ENCODE results near the gene WWOX. TPM values are rescaled to one million over a fixed set of nuclear protein-coding genes. Genes with fewer than 3 reads are reported as not detected.

WWOX gene
- total RNA-seq, 1 donor from 2014 or later = 43.2 TPM

DNA sequence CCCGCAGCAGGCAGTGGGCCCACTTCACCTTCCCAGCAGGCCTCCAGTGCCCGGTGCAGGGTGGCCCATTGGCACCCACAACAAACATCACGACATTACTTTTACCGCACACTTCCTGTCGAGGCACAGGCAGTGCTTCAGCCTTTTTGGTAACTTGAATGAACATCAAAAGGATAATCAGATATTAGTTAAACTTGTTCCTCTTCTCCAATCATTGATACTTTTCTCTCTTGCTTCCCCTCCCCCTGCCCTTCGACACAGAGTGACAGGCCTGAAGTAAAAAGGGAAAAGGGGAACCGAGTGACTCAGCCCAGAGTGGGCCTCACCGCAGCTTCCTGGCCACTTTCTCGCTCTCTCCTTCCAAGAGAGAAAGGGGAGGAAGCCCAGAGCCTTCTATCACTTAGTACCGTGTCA lies 994.1 kb downstream of the WWOX start:
- DNase-seq (ENCODE audit: low spot score, unreplicated experiment) = no peak
- H3K27ac Mint-ChIP-seq = no peak overlapping the region
- H3K36me3 Mint-ChIP-seq (ENCODE audit: insufficient read depth) = no peaks in the 10 kb centered on the region
- TF ChIP-seq, protein P1, sequence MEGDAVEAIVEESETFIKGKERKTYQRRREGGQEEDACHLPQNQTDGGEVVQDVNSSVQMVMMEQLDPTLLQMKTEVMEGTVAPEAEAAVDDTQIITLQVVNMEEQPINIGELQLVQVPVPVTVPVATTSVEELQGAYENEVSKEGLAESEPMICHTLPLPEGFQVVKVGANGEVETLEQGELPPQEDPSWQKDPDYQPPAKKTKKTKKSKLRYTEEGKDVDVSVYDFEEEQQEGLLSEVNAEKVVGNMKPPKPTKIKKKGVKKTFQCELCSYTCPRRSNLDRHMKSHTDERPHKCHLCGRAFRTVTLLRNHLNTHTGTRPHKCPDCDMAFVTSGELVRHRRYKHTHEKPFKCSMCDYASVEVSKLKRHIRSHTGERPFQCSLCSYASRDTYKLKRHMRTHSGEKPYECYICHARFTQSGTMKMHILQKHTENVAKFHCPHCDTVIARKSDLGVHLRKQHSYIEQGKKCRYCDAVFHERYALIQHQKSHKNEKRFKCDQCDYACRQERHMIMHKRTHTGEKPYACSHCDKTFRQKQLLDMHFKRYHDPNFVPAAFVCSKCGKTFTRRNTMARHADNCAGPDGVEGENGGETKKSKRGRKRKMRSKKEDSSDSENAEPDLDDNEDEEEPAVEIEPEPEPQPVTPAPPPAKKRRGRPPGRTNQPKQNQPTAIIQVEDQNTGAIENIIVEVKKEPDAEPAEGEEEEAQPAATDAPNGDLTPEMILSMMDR (IDR thresholded peaks at IDR 0.05; ENCODE audit: unreplicated experiment) = no peak
- H3K9me3 Mint-ChIP-seq (ENCODE audit: low read depth) = peaks cover 5% of the 10 kb centered on the region
- no peaks in the 10 kb centered on the region for H3K4me1 Mint-ChIP-seq (ENCODE audit: low read depth)
- H3K27me3 Mint-ChIP-seq = peaks cover 12% of the 10 kb centered on the region
- no peak overlapping the region for H3K4me3 Mint-ChIP-seq (ENCODE audit: low read depth)

- Mint-ChIP-seq H3K27ac (no peak overlapping the region), H3K4me3 (ENCODE audit: low read depth) (no peak overlapping the region), H3K9me3 (ENCODE audit: low read depth) (no peaks in the 10 kb centered on the region), H3K4me1 (ENCODE audit: low read depth) (no peaks in the 10 kb centered on the region), H3K27me3 (peaks cover 26% of the 10 kb centered on the region), H3K36me3 (ENCODE audit: insufficient read depth) (no peaks in the 10 kb centered on the region)
- TF ChIP-seq, protein P1 (IDR thresholded peaks at IDR 0.05; ENCODE audit: unreplicated experiment) = no peak
- no peak for DNase-seq (ENCODE audit: low spot score, unreplicated experiment)
These were observed 996.8 kb downstream of the WWOX start for GRCh38 chr16:79096246-79096645.

DNA sequence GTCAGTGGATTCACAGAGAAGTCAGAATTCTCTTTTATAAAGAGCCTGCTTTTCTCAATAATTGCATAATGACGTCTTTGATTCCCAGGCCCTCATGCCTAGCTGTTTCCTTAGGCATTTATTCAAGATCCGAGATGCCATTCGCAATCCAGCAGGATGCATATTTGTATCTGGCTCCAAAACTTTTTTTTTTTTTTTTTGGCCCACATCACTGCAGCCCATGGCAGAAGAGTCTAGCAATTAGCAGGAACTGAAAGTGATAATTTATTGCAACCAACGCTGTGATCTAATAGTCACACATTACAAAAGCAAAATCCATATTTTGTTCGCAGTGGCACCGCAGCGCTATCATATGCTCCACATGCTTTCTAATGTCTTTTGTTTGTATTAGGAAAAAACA lies 997.7 kb downstream of the WWOX start:
- no peak for DNase-seq (ENCODE audit: low spot score, unreplicated experiment)
- Mint-ChIP-seq H3K36me3 (ENCODE audit: insufficient read depth) (no peaks in the 10 kb centered on the region), H3K9me3 (ENCODE audit: low read depth) (no peaks in the 10 kb centered on the region), H3K27ac (no peak overlapping the region), H3K4me3 (ENCODE audit: low read depth) (no peak overlapping the region), H3K27me3 (peaks cover 31% of the 10 kb centered on the region), H3K4me1 (ENCODE audit: low read depth) (no peaks in the 10 kb centered on the region)
- TF ChIP-seq, protein P1 (IDR thresholded peaks at IDR 0.05; ENCODE audit: unreplicated experiment) = no peak

DNA sequence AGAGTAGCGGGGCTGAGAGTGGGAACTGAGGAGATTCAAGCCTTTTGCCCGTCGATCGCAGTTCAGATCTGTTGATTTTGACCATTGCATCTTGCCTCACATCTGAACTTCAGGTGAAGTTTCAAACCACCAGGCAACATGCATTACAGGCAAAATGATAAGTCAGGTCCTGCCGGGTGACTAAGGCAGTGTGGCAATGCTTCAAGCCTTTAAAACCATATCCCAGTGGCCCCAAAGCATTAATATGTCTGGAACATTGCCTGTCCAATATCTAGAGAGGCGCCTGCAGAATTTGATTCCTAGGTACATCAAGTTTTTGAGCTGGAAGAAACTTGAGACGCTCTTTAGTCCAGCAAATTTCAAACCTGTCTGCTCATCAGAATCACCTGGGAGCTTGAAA lies 998.3 kb downstream of the WWOX start:
- Mint-ChIP-seq H3K4me3 (ENCODE audit: low read depth) (no peak overlapping the region), H3K27me3 (peaks cover 32% of the 10 kb centered on the region), H3K4me1 (ENCODE audit: low read depth) (peaks cover under 1% of the 10 kb centered on the region), H3K36me3 (ENCODE audit: insufficient read depth) (no peaks in the 10 kb centered on the region), H3K9me3 (ENCODE audit: low read depth) (no peaks in the 10 kb centered on the region), H3K27ac (no peak overlapping the region)
- no peak for DNase-seq (ENCODE audit: low spot score, unreplicated experiment)
- TF ChIP-seq, protein P1 (IDR thresholded peaks at IDR 0.05; ENCODE audit: unreplicated experiment) = no peak

- H3K9me3 Mint-ChIP-seq (ENCODE audit: low read depth) = no peaks in the 10 kb centered on the region
- TF ChIP-seq, protein P1 (IDR thresholded peaks at IDR 0.05; ENCODE audit: unreplicated experiment) = no peak
- no peak overlapping the region for H3K4me3 Mint-ChIP-seq (ENCODE audit: low read depth)
- DNase-seq (ENCODE audit: low spot score, unreplicated experiment) = no peak
- H3K27me3 Mint-ChIP-seq = peaks cover 35% of the 10 kb centered on the region
- H3K4me1 Mint-ChIP-seq (ENCODE audit: low read depth) = peaks cover 3% of the 10 kb centered on the region
- H3K27ac Mint-ChIP-seq = no peak overlapping the region
- H3K36me3 Mint-ChIP-seq (ENCODE audit: insufficient read depth) = no peaks in the 10 kb centered on the region
These were observed 999.5 kb downstream of the WWOX start for GRCh38 chr16:79098907-79099306.
